Keratinocyte (primary cell): ENCODE results near the gene SLC9A3. TPM values are rescaled to one million over a fixed set of nuclear protein-coding genes. Genes with fewer than 3 reads are reported as not detected.

Experiments used
- DNase-seq: peaks from one replicate; pipeline ENCODE4 v3.0.0-alpha.2; 2011; ENCODE audit warnings: low read depth, missing footprints, low spot score
- FAIRE-seq: peaks from 2 replicates; lab custom pipeline; 2011; peaks lifted over from hg19 to GRCh38; lab: Jason Lieb, UNC
- H2AFZ ChIP-seq: 2 replicates; pipeline ENCODE4 v1.6.0; 2012; ENCODE audit warnings: low read length, control low read depth, inconsistent platforms; ENCODE audit not compliant: control insufficient read depth
- H3K27ac ChIP-seq: 2 replicates; pipeline ENCODE4 v1.5.1; 2011; ENCODE audit warnings: low read length; ENCODE audit not compliant: control insufficient read depth, insufficient read depth
- H3K27me3 ChIP-seq: 3 replicates; pipeline ENCODE4 v1.6.0; 2011; ENCODE audit warnings: low read length; ENCODE audit not compliant: control insufficient read depth, insufficient read depth; ENCODE audit errors: extremely low read depth
- H3K36me3 ChIP-seq, 2 experiments: 2 replicates in 1 of 2; 3 replicates in 1 of 2; pipeline ENCODE4 v1.5.1; 2011; ENCODE audit warnings: low read length in 2 of 2, mild to moderate bottlenecking in 1 of 2; ENCODE audit not compliant: control insufficient read depth in 2 of 2, insufficient read depth in 2 of 2; ENCODE audit errors: extremely low read depth in 1 of 2
- H3K4me1 ChIP-seq: 3 replicates; pipeline ENCODE4 v1.5.1; 2011; ENCODE audit warnings: low read length; ENCODE audit not compliant: control insufficient read depth, insufficient read depth; ENCODE audit errors: extremely low read depth
- H3K4me2 ChIP-seq: 3 replicates; pipeline ENCODE4 v1.6.0; 2011; ENCODE audit warnings: low read depth, low read length; ENCODE audit not compliant: control insufficient read depth, insufficient read depth; ENCODE audit errors: extremely low read depth
- H3K4me3 ChIP-seq, 3 experiments: fragments of 200-600 bp in 1 of 3; sonication (generic) in 1 of 3; 2 replicates in 2 of 3; 3 replicates in 1 of 3; pipeline ENCODE4 v1.5.1; 2011 to 2016; ENCODE audit warnings: low read length in 3 of 3, mild to moderate bottlenecking in 3 of 3, control low read depth in 2 of 3, inconsistent platforms in 1 of 3, low read depth in 1 of 3, mixed read lengths in 1 of 3, mixed run types in 1 of 3, moderate library complexity in 1 of 3; ENCODE audit not compliant: control insufficient read depth in 2 of 3, insufficient read depth in 2 of 3; ENCODE audit errors: extremely low read depth in 1 of 3
- H3K79me2 ChIP-seq: 2 replicates; pipeline ENCODE4 v1.6.0; 2012; ENCODE audit warnings: low read length; ENCODE audit not compliant: control insufficient read depth, insufficient read depth
- H3K9ac ChIP-seq: 3 replicates; pipeline ENCODE4 v1.6.0; 2011; ENCODE audit warnings: low read length; ENCODE audit not compliant: control insufficient read depth, insufficient read depth; ENCODE audit errors: extremely low read depth
- H3K9me1 ChIP-seq: 3 replicates; pipeline ENCODE4 v1.6.0; 2011; ENCODE audit warnings: low read length; ENCODE audit not compliant: control insufficient read depth, insufficient read depth; ENCODE audit errors: extremely low read depth
- H3K9me3 ChIP-seq: 2 replicates; pipeline ENCODE4 v1.5.1; 2012; ENCODE audit warnings: low read depth, low read length; ENCODE audit not compliant: control insufficient read depth
- H4K20me1 ChIP-seq: 3 replicates; pipeline ENCODE4 v1.6.0; 2011; ENCODE audit warnings: low read length; ENCODE audit not compliant: control insufficient read depth, insufficient read depth; ENCODE audit errors: extremely low read depth
- EZH2 ChIP-seq: IDR thresholded peaks from one replicate; pipeline ENCODE4 v1.6.1; 2012; ENCODE audit warnings: inconsistent platforms, mild to moderate bottlenecking, low read length, moderate library complexity
- dilution Hi-C: fragments of 300-500 bp; cut with MboI; formaldehyde crosslinking; loops from one replicate; pipeline ENCODE4 v1.7.0; 2020; ENCODE audit warnings: low sequenced_read_pairs; ENCODE audit not compliant: extremely low pct_ligation_motif_present
- polyA plus RNA-seq, 5 experiments: library from polyadenylated mRNA; depleted of rRNA in 3 of 5; stranded (reverse) in 3 of 5; stranded (forward) in 1 of 5; unstranded in 1 of 5; fragments of >200 nt; gene quantifications; 1 replicate in 1 of 5; 2 replicates in 3 of 5; 3 replicates in 1 of 5; pipeline versions ENCODE4 v1.2.1 to v1.2.3, GENCODE V29; 2011 to 2012; ENCODE audit warnings: missing spikeins in 2 of 5, low read depth in 1 of 5, low replicate concordance in 1 of 5
- TF ChIP-seq, protein P1 (sequence below), 3 experiments: IDR thresholded peaks in 1 of 3; conservative IDR thresholded peaks in 1 of 3; optimal IDR thresholded peaks in 1 of 3; 2 replicates in 2 of 3; 3 replicates in 1 of 3; pipeline versions ENCODE3 to v1.5.1; 2011; ENCODE audit warnings: low read length in 3 of 3, mild to moderate bottlenecking in 3 of 3, moderate library complexity in 2 of 3, control low read depth in 1 of 3, inconsistent platforms in 1 of 3; ENCODE audit not compliant: insufficient read depth in 2 of 3; ENCODE audit errors: extremely low read depth in 1 of 3

The SLC9A3 gene
- polyA plus RNA-seq, 1 donor (not counting 4 experiments of a cell fraction or from before 2014, with no cell fraction given): 0.55 TPM

DNA sequence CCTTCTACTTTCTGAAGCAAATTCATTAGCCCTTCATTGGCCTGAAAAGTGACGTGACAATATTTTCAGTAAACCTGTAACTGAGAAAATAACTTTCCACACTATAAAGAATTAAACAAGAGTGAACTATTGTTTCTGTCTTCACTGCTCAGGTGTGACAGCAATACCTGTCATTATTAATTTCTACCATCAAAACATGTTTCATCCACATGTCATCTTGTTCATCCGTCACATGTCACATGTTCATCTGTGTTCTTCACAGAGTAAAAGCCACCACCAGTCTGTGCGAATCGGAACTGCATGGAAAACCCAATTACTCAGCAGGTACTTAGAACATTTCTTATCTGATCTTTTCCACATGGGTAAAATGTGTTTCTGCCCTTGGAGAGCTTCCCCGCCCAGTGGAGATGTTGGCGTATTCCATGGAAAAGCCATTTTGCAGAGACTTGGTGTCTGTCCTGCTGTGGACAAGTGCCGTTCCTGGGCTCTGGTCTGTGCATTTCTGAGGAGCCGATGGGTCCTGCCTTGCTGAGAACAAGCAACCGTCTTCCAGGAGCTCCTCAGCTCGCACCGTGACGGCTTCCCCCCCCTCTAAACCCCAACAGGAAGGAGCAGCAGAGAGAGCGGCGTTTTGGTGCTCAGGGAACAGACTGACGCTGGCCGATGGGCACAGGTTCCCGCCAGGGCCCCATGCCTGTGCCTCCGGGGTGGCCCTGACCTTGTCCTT is 91.9 kb downstream of the SLC9A3 start:
- Histone ChIP-seq H3K27ac (no peak overlapping the region), H3K4me1 (peaks cover 4% of the 10 kb centered on the region), H3K9me1 (no peaks in the 10 kb centered on the region), H3K4me3 (no peak overlapping the region), H4K20me1 (no peaks in the 10 kb centered on the region), H3K9me3 (no peaks in the 10 kb centered on the region), H3K9ac (no peak overlapping the region), H2AFZ (no peak overlapping the region), H3K36me3 (no peaks in the 10 kb centered on the region), H3K27me3 (no peaks in the 10 kb centered on the region), H3K4me2 (no peak overlapping the region), H3K79me2 (no peaks in the 10 kb centered on the region)
- no peak for TF ChIP-seq EZH2
- TF ChIP-seq, protein P1, sequence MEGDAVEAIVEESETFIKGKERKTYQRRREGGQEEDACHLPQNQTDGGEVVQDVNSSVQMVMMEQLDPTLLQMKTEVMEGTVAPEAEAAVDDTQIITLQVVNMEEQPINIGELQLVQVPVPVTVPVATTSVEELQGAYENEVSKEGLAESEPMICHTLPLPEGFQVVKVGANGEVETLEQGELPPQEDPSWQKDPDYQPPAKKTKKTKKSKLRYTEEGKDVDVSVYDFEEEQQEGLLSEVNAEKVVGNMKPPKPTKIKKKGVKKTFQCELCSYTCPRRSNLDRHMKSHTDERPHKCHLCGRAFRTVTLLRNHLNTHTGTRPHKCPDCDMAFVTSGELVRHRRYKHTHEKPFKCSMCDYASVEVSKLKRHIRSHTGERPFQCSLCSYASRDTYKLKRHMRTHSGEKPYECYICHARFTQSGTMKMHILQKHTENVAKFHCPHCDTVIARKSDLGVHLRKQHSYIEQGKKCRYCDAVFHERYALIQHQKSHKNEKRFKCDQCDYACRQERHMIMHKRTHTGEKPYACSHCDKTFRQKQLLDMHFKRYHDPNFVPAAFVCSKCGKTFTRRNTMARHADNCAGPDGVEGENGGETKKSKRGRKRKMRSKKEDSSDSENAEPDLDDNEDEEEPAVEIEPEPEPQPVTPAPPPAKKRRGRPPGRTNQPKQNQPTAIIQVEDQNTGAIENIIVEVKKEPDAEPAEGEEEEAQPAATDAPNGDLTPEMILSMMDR (optimal IDR thresholded peaks at IDR 0.05 in 1 of 3, IDR thresholded peaks at IDR 0.05 in 1 of 3, conservative IDR thresholded peaks at IDR 0.05 in 1 of 3; ENCODE audit: extremely low read depth in 1 of 3, insufficient read depth in 2 of 3, low read length in 3 of 3): no peak
- no peak for DNase-seq
- dilution Hi-C loops: no loop called here
- FAIRE-seq: no peak

DNA sequence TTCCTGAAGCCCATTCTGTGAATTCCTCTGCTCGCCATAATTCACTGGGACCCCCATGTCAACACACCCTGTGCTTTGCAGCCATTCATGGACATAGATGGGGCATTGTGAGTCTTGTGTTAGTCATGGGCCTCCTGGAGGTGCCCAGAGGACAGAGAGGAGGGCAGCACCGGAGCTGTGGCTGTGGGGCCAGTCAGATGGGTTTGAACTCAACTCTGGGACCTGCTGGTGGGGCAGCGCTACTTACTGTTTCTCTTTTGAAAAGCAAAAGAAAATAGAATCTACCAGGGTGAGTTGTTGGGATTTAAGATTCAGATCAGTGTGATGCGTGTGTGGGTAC is 92.6 kb downstream of the SLC9A3 start:
- Histone ChIP-seq H3K9me3 (no peaks in the 10 kb centered on the region), H3K27ac (no peak overlapping the region), H2AFZ (no peak overlapping the region), H3K9ac (no peak overlapping the region), H3K4me3 (no peak overlapping the region), H3K9me1 (no peaks in the 10 kb centered on the region), H3K79me2 (no peaks in the 10 kb centered on the region), H4K20me1 (no peaks in the 10 kb centered on the region), H3K4me2 (no peak overlapping the region), H3K36me3 (no peaks in the 10 kb centered on the region), H3K27me3 (no peaks in the 10 kb centered on the region), H3K4me1 (peaks cover 4% of the 10 kb centered on the region)
- DNase-seq (no peak), FAIRE-seq (no peak)
- dilution Hi-C loops: no loop called here
- TF ChIP-seq, protein P1 (optimal IDR thresholded peaks at IDR 0.05 in 1 of 3, IDR thresholded peaks at IDR 0.05 in 1 of 3, conservative IDR thresholded peaks at IDR 0.05 in 1 of 3; ENCODE audit: extremely low read depth in 1 of 3, insufficient read depth in 2 of 3, low read length in 3 of 3): no peak
